Small intestine (tissue), 7 donors: ENCODE results near the gene RRAS. TPM values are rescaled to one million over a fixed set of nuclear protein-coding genes. Genes with fewer than 3 reads are reported as not detected.

Experiments
- DNase-seq, 2 donors: peaks; one replicate each; pipeline versions ENCODE4 v3.0.0 to v3.0.0-alpha.2; 2013
- FAIRE-seq: peaks from 2 replicates; lab custom pipeline; 2012; peaks lifted over from hg19 to GRCh38; lab: Jason Lieb, UNC
- H3K27ac ChIP-seq, 3 donors: one replicate each; pipeline ENCODE4 v1.5.1; 2013; ENCODE audit warnings: low read length in 2 of 3, mild to moderate bottlenecking in 2 of 3, control low read depth in 1 of 3, inconsistent platforms in 1 of 3, low read depth in 1 of 3, moderate library complexity in 1 of 3
- H3K27me3 ChIP-seq, 3 donors: one replicate each; pipeline ENCODE4 v1.6.1; 2013; ENCODE audit warnings: low read length in 3 of 3, inconsistent platforms in 1 of 3; ENCODE audit not compliant: control insufficient read depth in 3 of 3, insufficient read depth in 3 of 3
- H3K36me3 ChIP-seq, 3 donors: one replicate each; pipeline ENCODE4 v1.6.1; 2013; ENCODE audit warnings: low read length in 3 of 3, inconsistent platforms in 1 of 3, low read depth in 1 of 3, mild to moderate bottlenecking in 1 of 3, moderate library complexity in 1 of 3; ENCODE audit not compliant: control insufficient read depth in 3 of 3, insufficient read depth in 2 of 3
- H3K4me1 ChIP-seq, 3 donors: one replicate each; pipeline ENCODE4 v1.6.1; 2013; ENCODE audit warnings: low read length in 2 of 3, inconsistent platforms in 1 of 3, low read depth in 1 of 3, mild to moderate bottlenecking in 1 of 3, moderate library complexity in 1 of 3; ENCODE audit not compliant: control insufficient read depth in 3 of 3, insufficient read depth in 2 of 3
- H3K4me3 ChIP-seq, 3 donors: one replicate each; pipeline ENCODE4 v1.5.1; 2013; ENCODE audit warnings: low read length in 3 of 3, control low read depth in 1 of 3, inconsistent platforms in 1 of 3, low read depth in 1 of 3, mild to moderate bottlenecking in 1 of 3, moderate library complexity in 1 of 3
- H3K9me3 ChIP-seq, 2 donors: one replicate each; pipeline ENCODE4 v1.6.1; 2013; ENCODE audit warnings: low read depth in 1 of 2, low read length in 1 of 2; ENCODE audit not compliant: control insufficient read depth in 2 of 2, insufficient read depth in 1 of 2
- WGBS, 3 donors: extraction: QIAGEN DNeasy Blood & Tissue Kit; methylation state at CpG; one replicate each; pipeline ENCODE4 v1.1.7; 2013; 5-methylcytosine and 5-hydroxymethylcytosine counted together
- polyA plus RNA-seq, 4 donors: library from polyadenylated mRNA; stranded (reverse) in 3 of 4; unstranded in 1 of 4; fragments of 200-250 nt in 3 of 4; fragments of 120-200 nt in 1 of 4; gene quantifications; one replicate each; pipeline versions ENCODE4 v1.2.1 to v1.2.3, GENCODE V29; 2013
- donor health status: healthy with polysubstance abuse.
- donor health status: control.
- donor health status: control.
- donor health status: Bipolar disorder and iron deficiency.
- donor health status: healthy.

RRAS gene
- polyA plus RNA-seq, 4 donors, result 30.6 to 105 (median 85.5) TPM

GRCh38 chr19:49594157-49594992 is 45.6 kb downstream of the RRAS start:
- Histone ChIP-seq H3K36me3 (peaks cover 0 to 52% (median 12%) of the 10 kb centered on the region in 3 donors), H3K9me3 (no peaks in the 10 kb centered on the region), H3K27ac (peak overlapping the region; percentile 67 to 80 (median 79)), H3K4me1 (peaks cover 0 to 23% (median 8%) of the 10 kb centered on the region in 3 donors), H3K27me3 (no peaks in the 10 kb centered on the region), H3K4me3 (peak overlapping the region in 1 of 3 donors; percentile 4)
- FAIRE-seq (no peak), DNase-seq (no peak)
- 91 to 93% (median 92%) methylated on average over 34 to 35 of the region's 35 CpGs for WGBS, 3 donors

- WGBS, 3 donors, result 4 to 7% (median 5%) methylated on average over 24 to 27 of the region's 27 CpGs
- peak overlapping the region; percentile 25 to 93 (median 69) for H3K4me3 ChIP-seq
- H3K27me3 ChIP-seq, result no peaks in the 10 kb centered on the region
- no peak for FAIRE-seq
- H3K4me1 ChIP-seq, result peaks cover 0 to 23% (median 8%) of the 10 kb centered on the region in 3 donors
- no peaks in the 10 kb centered on the region for H3K9me3 ChIP-seq
- peak overlapping the region; percentile 79 to 93 (median 81) for H3K27ac ChIP-seq
- peaks cover 0 to 43% (median 12%) of the 10 kb centered on the region in 3 donors for H3K36me3 ChIP-seq
- peak; percentile 93 to 95 for DNase-seq
These were observed 46.5 kb downstream of the RRAS start for GRCh38 chr19:49593233-49594113.

- DNase-seq (peak; percentile 36 to 46), FAIRE-seq (no peak)
- Histone ChIP-seq H3K4me1 (peaks cover 0 to 23% (median 8%) of the 10 kb centered on the region in 3 donors), H3K4me3 (peak overlapping the region; percentile 25 to 93 (median 69)), H3K27me3 (no peaks in the 10 kb centered on the region), H3K36me3 (peaks cover 0 to 37% (median 12%) of the 10 kb centered on the region in 3 donors), H3K27ac (peak overlapping the region; percentile 17 to 93 (median 81)), H3K9me3 (no peaks in the 10 kb centered on the region)
- 1 to 3% (median 2%) methylated on average over 28 of the region's 28 CpGs for WGBS, 3 donors
These were observed 47.3 kb downstream of the RRAS start for GRCh38 chr19:49592486-49593232.

GRCh38 chr19:49591731-49592485 is 48.0 kb downstream of the RRAS start:
- Histone ChIP-seq H3K36me3 (peaks cover 0 to 30% (median 12%) of the 10 kb centered on the region in 3 donors), H3K27me3 (no peaks in the 10 kb centered on the region), H3K9me3 (no peaks in the 10 kb centered on the region), H3K4me3 (peak overlapping the region; percentile 69 to 93 (median 71)), H3K27ac (peak overlapping the region; percentile 17 to 93 (median 81)), H3K4me1 (peaks cover 0 to 23% (median 8%) of the 10 kb centered on the region in 3 donors)
- 0 to 1% (median 0%) methylated on average over 35 to 51 of the region's 51 CpGs for WGBS, 3 donors
- DNase-seq, result peak; percentile 38 to 72
- FAIRE-seq, result no peak

GRCh38 chr19:49590971-49591730 is 48.8 kb downstream of the RRAS start, which contains the start of gene PRR12:
Gene PRR12, plus strand, starts transcription at chr19:49591182. Its CDS starts 473 bp downstream, at chr19:49591655.
- Histone ChIP-seq H3K27me3 (no peaks in the 10 kb centered on the region), H3K4me1 (peaks cover 0 to 23% (median 8%) of the 10 kb centered on the region in 3 donors), H3K36me3 (peaks cover 0 to 23% (median 10%) of the 10 kb centered on the region in 3 donors), H3K9me3 (no peaks in the 10 kb centered on the region), H3K27ac (peak within 1 kb of the TSS; percentile 74 to 96 (median 93)), H3K4me3 (peak within 1 kb of the TSS; percentile 69 to 93 (median 71))
- FAIRE-seq (no peak), DNase-seq (peak; percentile 77 to 87)
- WGBS, 3 donors, result 0% methylated on average over 21 to 60 of the region's 66 CpGs

- FAIRE-seq, result no peak
- peak overlapping the region; percentile 74 to 96 (median 93) for H3K27ac ChIP-seq
- H3K36me3 ChIP-seq, result peaks cover 0 to 15% (median 10%) of the 10 kb centered on the region in 3 donors
- 0 to 1% (median 1%) methylated on average over 58 of the region's 58 CpGs for WGBS, 3 donors
- no peaks in the 10 kb centered on the region for H3K27me3 ChIP-seq
- H3K9me3 ChIP-seq, result no peaks in the 10 kb centered on the region
- peaks cover 0 to 23% (median 8%) of the 10 kb centered on the region in 3 donors for H3K4me1 ChIP-seq
- peak overlapping the region; percentile 69 to 77 (median 71) for H3K4me3 ChIP-seq
- peak; percentile 98 for DNase-seq
These were observed 49.6 kb downstream of the RRAS start for GRCh38 chr19:49590071-49590970.
